Measurements from ENCODE around the gene SFT2D3.

- no peak for TF ChIP-seq CTCF (IDR thresholded peaks at IDR 0.05 in 8 of 11, conservative IDR thresholded peaks at IDR 0.05 in 3 of 11)
- TF ChIP-seq POLR2A (IDR thresholded peaks at IDR 0.05) = no peak
- no peak for TF ChIP-seq POLR2AphosphoS5 (IDR thresholded peaks at IDR 0.05)
Measured at GRCh38 chr2:127754186-127754585, 52.9 kb downstream of the SFT2D3 start.
